Loucy (cell line): Measurements from ENCODE around the gene WDR64.

Experiments
- H2AFZ ChIP-seq: fragments of 200-600 bp; sonication (generic); 2 replicates; pipeline ENCODE4 v1.6.0; 2016; ENCODE audit warnings: antibody characterized with exemption, mild to moderate bottlenecking, low read length, moderate library complexity
- H3F3A ChIP-seq: fragments of 200-600 bp; 2 replicates; pipeline ENCODE4 v1.6.0; 2016; ENCODE audit warnings: antibody characterized with exemption, low read depth, mild to moderate bottlenecking
- H3K27me3 ChIP-seq: fragments of 200-600 bp; sonication (generic); 2 replicates; pipeline ENCODE4 v1.6.1; 2014; ENCODE audit warnings: low read length, mild to moderate bottlenecking; ENCODE audit not compliant: insufficient read depth, poor library complexity, severe bottlenecking
- H3K36me3 ChIP-seq: fragments of 200-600 bp; sonication (generic); 2 replicates; pipeline ENCODE4 v1.6.1; 2016; ENCODE audit warnings: low read length; ENCODE audit not compliant: insufficient read depth
- H3K4me1 ChIP-seq: fragments of 200-600 bp; sonication (generic); 2 replicates; pipeline ENCODE4 v1.5.1; 2014; ENCODE audit warnings: low read length, mild to moderate bottlenecking; ENCODE audit not compliant: insufficient read depth, poor library complexity, severe bottlenecking
- H3K4me2 ChIP-seq: fragments of 200-600 bp; sonication (generic); 2 replicates; pipeline ENCODE4 v1.6.0; 2014; ENCODE audit warnings: antibody characterized with exemption, low read length, low read depth, mild to moderate bottlenecking; ENCODE audit not compliant: poor library complexity, severe bottlenecking
- H3K4me3 ChIP-seq: fragments of 200-600 bp; sonication (generic); 2 replicates; pipeline ENCODE4 v1.5.1; 2014; ENCODE audit warnings: low read length, mild to moderate bottlenecking, mixed read lengths; ENCODE audit not compliant: poor library complexity, severe bottlenecking
- H3K79me2 ChIP-seq: fragments of 200-600 bp; sonication (generic); 2 replicates; pipeline ENCODE4 v1.6.1; 2014; ENCODE audit warnings: low read length; ENCODE audit not compliant: insufficient read depth
- H3K9ac ChIP-seq: fragments of 200-600 bp; sonication (generic); 2 replicates; pipeline ENCODE4 v1.6.0; 2014; ENCODE audit warnings: mild to moderate bottlenecking, low read depth, low read length, moderate library complexity; ENCODE audit not compliant: poor library complexity, severe bottlenecking
- H3K9me2 ChIP-seq: fragments of 200-600 bp; sonication (generic); replicated peaks from 2 replicates; pipeline ENCODE4 v1.6.1; 2016; ENCODE audit warnings: low read depth, low read length, mixed read lengths
- H3K9me3 ChIP-seq: fragments of 200-600 bp; sonication (generic); 2 replicates; pipeline ENCODE4 v1.6.1; 2014; ENCODE audit warnings: mild to moderate bottlenecking, antibody characterized with exemption, low read length, low read depth; ENCODE audit not compliant: insufficient read depth
- H4K20me1 ChIP-seq: fragments of 200-600 bp; sonication (generic); 2 replicates; pipeline ENCODE4 v1.6.0; 2014; ENCODE audit warnings: antibody characterized with exemption, low read length, mild to moderate bottlenecking; ENCODE audit not compliant: insufficient read depth, poor library complexity, severe bottlenecking
- CTCF ChIP-seq: fragments of 200-600 bp; sonication (generic); conservative IDR thresholded peaks from 2 replicates; pipeline ENCODE4 v1.5.1; 2014; ENCODE audit warnings: mild to moderate bottlenecking, antibody characterized with exemption, low read length
- EZH2phosphoT487 ChIP-seq: fragments of 200-600 bp; IDR thresholded peaks from 2 replicates; pipeline ENCODE4 v1.6.1; 2018; ENCODE audit warnings: antibody characterized with exemption, mild to moderate bottlenecking, moderate library complexity, borderline replicate concordance

Gene WDR64

GRCh38 chr1:241837416-241837815 lies 185.3 kb downstream of the WDR64 start:
- H3K4me1 ChIP-seq = no peaks in the 10 kb centered on the region
- H3K9me3 ChIP-seq = no peaks in the 10 kb centered on the region
- H3K9ac ChIP-seq = no peak overlapping the region
- no peaks in the 10 kb centered on the region for H3K9me2 ChIP-seq
- H3K4me3 ChIP-seq = no peak overlapping the region
- H3K79me2 ChIP-seq = no peaks in the 10 kb centered on the region
- no peak overlapping the region for H2AFZ ChIP-seq
- no peak overlapping the region for H3K4me2 ChIP-seq
- no peak for TF ChIP-seq CTCF
- no peak for TF ChIP-seq EZH2phosphoT487
- no peaks in the 10 kb centered on the region for H3K27me3 ChIP-seq
- no peaks in the 10 kb centered on the region for H4K20me1 ChIP-seq
- H3K36me3 ChIP-seq = no peaks in the 10 kb centered on the region
- H3F3A ChIP-seq = no peaks in the 10 kb centered on the region

GRCh38 chr1:241837901-241838300 lies 185.8 kb downstream of the WDR64 start:
- no peaks in the 10 kb centered on the region for H4K20me1 ChIP-seq
- no peak overlapping the region for H3K4me3 ChIP-seq
- no peak for TF ChIP-seq CTCF
- no peaks in the 10 kb centered on the region for H3K9me2 ChIP-seq
- no peaks in the 10 kb centered on the region for H3K4me1 ChIP-seq
- H2AFZ ChIP-seq = no peak overlapping the region
- H3K9me3 ChIP-seq = no peaks in the 10 kb centered on the region
- H3K79me2 ChIP-seq = no peaks in the 10 kb centered on the region
- H3K4me2 ChIP-seq = no peak overlapping the region
- no peaks in the 10 kb centered on the region for H3F3A ChIP-seq
- no peaks in the 10 kb centered on the region for H3K27me3 ChIP-seq
- H3K9ac ChIP-seq = no peak overlapping the region
- no peaks in the 10 kb centered on the region for H3K36me3 ChIP-seq

GRCh38 chr1:241838897-241839296 lies 186.8 kb downstream of the WDR64 start:
- H3K9ac ChIP-seq = no peak overlapping the region
- peaks cover 6% of the 10 kb centered on the region for H3K27me3 ChIP-seq
- H3F3A ChIP-seq = no peaks in the 10 kb centered on the region
- H4K20me1 ChIP-seq = no peaks in the 10 kb centered on the region
- no peaks in the 10 kb centered on the region for H3K4me1 ChIP-seq
- no peaks in the 10 kb centered on the region for H3K79me2 ChIP-seq
- no peaks in the 10 kb centered on the region for H3K9me3 ChIP-seq
- H3K36me3 ChIP-seq = no peaks in the 10 kb centered on the region
- H3K4me3 ChIP-seq = no peak overlapping the region
- H3K9me2 ChIP-seq = no peaks in the 10 kb centered on the region
- no peak overlapping the region for H2AFZ ChIP-seq
- H3K4me2 ChIP-seq = no peak overlapping the region
- no peak for TF ChIP-seq EZH2phosphoT487
- TF ChIP-seq CTCF = no peak
